ENCODE measurements around the gene TRAF4.

- TF ChIP-seq MAX (CRISPR knock-in tag; IDR thresholded peaks at IDR 0.05), result no peak
- no peak for TF ChIP-seq CTCF (IDR thresholded peaks at IDR 0.05)
- TF ChIP-seq SP1 (CRISPR knock-in tag; conservative IDR thresholded peaks at IDR 0.05), result no peak
Observed at GRCh38 chr17:28720247-28720996, 23.4 kb upstream of the TRAF4 start.

Measured in WTC11 (cell line).